Measurements from ENCODE around the gene MAP3K12.

The MAP3K12 gene

DNA sequence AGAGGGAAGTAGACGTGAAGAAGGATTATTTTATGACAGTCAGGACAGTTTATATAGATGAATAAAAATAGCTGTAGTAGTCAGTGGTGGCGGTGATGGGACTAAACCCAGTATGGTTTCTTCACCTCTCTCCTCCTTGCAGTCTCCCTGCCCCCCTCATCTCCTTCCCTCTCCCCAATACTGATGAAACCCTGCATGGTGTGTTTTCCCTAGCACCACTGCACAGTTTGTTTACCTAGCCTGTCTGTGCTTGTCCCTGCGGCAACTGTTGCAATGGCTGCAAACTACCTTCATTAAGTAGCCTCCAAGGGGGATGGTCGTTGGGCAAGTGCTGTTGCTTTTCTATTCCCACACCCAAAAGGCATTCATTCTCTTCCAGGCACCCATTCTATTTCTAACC is 32.6 kb downstream of the MAP3K12 start:
- TF ChIP-seq, protein P1, sequence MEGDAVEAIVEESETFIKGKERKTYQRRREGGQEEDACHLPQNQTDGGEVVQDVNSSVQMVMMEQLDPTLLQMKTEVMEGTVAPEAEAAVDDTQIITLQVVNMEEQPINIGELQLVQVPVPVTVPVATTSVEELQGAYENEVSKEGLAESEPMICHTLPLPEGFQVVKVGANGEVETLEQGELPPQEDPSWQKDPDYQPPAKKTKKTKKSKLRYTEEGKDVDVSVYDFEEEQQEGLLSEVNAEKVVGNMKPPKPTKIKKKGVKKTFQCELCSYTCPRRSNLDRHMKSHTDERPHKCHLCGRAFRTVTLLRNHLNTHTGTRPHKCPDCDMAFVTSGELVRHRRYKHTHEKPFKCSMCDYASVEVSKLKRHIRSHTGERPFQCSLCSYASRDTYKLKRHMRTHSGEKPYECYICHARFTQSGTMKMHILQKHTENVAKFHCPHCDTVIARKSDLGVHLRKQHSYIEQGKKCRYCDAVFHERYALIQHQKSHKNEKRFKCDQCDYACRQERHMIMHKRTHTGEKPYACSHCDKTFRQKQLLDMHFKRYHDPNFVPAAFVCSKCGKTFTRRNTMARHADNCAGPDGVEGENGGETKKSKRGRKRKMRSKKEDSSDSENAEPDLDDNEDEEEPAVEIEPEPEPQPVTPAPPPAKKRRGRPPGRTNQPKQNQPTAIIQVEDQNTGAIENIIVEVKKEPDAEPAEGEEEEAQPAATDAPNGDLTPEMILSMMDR (conservative IDR thresholded peaks at IDR 0.05; ENCODE audit: low read depth, low read length) = no peak
- no peak for DNase-seq (ENCODE audit: low read depth)
- H3K4me3 ChIP-seq (ENCODE audit: low read length) = no peak overlapping the region

DNA sequence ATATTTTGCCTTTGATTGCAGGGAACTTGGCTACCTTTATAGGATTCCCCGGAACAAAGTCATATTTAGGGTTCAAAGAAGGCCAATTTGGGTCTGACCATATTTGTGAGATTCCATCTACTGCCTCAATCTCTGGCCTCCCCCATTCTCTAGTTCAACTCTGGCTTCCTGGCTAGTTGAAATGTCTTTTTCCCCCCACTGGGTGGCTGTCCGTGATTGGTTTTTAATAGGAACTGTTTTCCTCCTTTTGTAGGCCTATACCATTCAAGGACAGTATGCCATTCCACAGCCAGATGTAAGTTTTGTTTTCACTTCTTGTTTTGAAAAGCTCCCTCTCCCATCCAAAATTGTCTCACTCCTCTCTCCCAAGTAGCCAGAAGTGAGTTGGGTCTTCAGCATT is 33.6 kb downstream of the MAP3K12 start:
- TF ChIP-seq, protein P1 (conservative IDR thresholded peaks at IDR 0.05; ENCODE audit: low read depth, low read length) = no peak
- no peak for DNase-seq (ENCODE audit: low read depth)
- no peak overlapping the region for H3K4me3 ChIP-seq (ENCODE audit: low read length)

DNA sequence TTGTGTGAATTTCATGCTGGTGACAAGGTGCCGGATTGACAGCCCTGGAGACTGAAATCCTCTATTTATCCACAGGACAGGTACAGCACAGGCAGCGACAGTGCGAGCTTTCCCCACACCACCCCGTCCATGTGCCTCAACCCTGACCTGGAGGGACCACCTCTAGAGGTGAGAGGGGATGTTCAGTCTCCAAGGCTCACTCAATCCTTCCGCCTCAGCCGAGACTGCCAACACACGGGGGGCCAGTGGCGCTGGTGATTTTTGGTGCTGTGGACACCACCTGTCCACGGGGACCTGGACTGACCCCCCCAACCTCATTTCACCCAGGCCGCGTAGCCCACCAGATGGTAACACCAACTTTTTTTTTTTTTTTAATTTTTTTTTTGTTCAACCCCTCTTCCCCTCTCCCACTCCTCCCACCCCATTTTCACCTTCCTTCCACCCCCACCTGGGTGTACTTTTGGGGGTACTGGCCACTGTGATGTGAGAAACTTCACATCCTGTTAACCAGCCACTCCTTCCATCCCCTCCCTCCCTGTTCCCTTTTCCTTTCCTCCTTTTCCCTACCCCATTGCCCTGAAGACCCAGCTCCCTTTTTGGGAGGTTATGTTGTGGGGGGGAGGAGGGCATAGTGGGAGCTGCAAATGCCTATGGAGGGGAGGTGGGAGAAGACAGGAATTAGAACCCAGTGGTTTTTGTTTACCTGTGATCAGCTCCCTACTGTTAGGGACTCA is 34.4 kb downstream of the MAP3K12 start:
- no peak overlapping the region for H3K4me3 ChIP-seq (ENCODE audit: low read length)
- TF ChIP-seq, protein P1 (conservative IDR thresholded peaks at IDR 0.05; ENCODE audit: low read depth, low read length) = no peak
- no peak for DNase-seq (ENCODE audit: low read depth)

DNA sequence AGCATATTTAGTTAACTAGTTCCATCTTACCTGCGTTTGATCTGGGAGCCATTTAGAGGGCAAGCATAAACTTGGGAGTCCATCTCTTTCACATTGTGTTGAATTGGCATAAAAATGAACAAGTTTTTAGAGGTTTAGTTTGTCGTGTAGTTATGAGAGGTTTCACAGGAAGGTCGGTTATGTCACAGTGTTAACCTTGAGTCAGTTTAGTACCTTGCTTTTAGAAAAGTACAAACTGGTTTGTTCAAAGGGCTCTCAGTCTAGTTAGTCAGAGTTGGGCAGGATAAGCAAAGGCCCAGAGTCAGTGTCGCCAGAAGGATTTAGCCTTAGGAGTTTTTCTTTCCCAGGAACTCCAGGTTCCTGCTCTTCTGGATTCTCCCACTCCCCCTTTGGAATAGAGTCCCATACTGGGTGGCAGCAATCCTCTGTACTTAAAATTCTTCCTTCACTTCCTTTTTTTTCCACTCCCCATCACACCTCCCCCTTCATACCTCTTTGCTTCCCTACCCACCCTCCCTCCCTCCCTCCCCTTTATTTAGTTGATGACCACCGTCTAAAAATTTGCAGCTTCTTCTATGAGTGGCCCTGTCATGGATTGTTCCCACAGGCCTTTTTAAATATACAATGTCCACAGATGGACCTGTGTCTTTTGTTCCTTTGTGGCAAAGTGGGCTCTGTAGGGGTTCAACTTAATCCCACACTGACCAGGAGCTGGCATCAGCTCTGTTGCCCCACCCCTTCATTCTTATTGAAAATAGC is 35.3 kb downstream of the MAP3K12 start:
- TF ChIP-seq, protein P1 (conservative IDR thresholded peaks at IDR 0.05; ENCODE audit: low read depth, low read length) = no peak
- H3K4me3 ChIP-seq (ENCODE audit: low read length) = no peak overlapping the region
- DNase-seq (ENCODE audit: low read depth) = no peak

DNA sequence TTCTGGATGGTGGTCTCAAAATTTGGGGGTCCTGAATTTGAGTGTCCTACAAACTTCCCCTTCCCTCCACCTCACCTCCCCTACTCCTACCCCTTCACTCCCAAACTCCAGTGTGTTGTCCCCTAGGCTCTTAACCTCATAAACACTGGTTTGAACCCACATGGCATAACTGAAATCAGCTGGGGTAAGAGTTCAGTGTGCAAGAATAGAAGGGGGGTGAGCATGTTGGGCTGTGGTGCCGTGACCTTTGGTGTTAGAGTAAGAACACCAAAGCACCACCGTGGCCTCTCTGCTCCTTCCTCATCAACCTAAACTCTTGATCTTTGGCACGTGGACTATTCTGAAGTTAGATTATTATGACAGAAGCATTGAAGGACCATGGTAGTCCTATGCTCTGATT is 36.3 kb downstream of the MAP3K12 start:
- DNase-seq (ENCODE audit: low read depth) = no peak
- TF ChIP-seq, protein P1 (conservative IDR thresholded peaks at IDR 0.05; ENCODE audit: low read depth, low read length) = no peak
- H3K4me3 ChIP-seq (ENCODE audit: low read length) = no peak overlapping the region

DNA sequence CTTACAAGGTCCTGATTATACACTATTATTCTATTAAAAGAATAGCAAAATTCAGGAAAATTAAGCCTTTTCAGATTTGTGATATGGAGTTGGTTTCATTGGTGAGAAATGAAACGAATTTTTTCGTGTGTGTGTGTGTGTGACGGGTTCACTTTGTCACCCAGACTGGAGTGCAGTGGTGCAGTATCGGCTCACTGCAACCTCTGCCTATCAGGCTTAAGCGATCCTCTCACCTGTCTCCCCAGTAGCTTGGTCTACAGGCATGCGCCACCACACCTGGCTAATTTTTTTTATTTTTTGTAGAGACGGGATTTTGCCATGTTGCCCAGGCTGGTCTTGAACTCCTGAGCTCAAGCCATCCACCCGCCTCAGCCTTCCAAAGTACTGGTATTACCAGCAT is 37.7 kb downstream of the MAP3K12 start:
- no peak overlapping the region for H3K4me3 ChIP-seq (ENCODE audit: low read length)
- TF ChIP-seq, protein P1 (conservative IDR thresholded peaks at IDR 0.05; ENCODE audit: low read depth, low read length) = no peak
- no peak for DNase-seq (ENCODE audit: low read depth)

DNA sequence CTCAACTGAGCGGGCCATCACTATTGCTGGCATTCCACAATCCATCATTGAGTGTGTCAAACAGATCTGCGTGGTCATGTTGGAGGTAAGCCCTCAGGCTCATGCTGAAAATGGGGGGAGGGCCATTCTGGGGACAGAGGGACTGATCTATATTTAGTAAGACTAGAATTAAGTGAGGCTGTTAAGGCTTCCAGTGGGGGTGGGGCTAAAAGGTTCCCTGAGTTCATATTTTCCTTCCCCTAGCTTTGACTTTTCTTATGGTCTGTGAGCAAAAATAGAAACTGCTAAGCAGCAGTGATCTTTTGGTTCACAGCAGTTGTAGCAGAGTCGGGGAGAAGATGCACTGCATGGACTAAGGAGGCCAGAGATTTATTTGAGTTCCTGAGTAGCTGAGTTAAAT is 38.2 kb downstream of the MAP3K12 start:
- TF ChIP-seq, protein P1 (conservative IDR thresholded peaks at IDR 0.05; ENCODE audit: low read depth, low read length) = no peak
- DNase-seq (ENCODE audit: low read depth) = no peak
- H3K4me3 ChIP-seq (ENCODE audit: low read length) = no peak overlapping the region

All from retinal pigment epithelial cell (primary cell).